Kidney tubule cell (primary cell): Measurements from ENCODE around the gene BTRC.

Source experiments
- DNase-seq: peaks from one replicate; pipeline ENCODE4 v3.0.0-alpha.2; 2018; ENCODE audit warnings: low spot score

The BTRC gene

GRCh38 chr10:101444058-101444898, 90.3 kb downstream of the BTRC start:
- peak; percentile 16 for DNase-seq

- DNase-seq, result no peak
Observed at GRCh38 chr10:101446071-101446470, 92.1 kb downstream of the BTRC start.

GRCh38 chr10:101446947-101447346, 93.0 kb downstream of the BTRC start:
- no peak for DNase-seq

- DNase-seq, result no peak
Observed at GRCh38 chr10:101447477-101447876, 93.5 kb downstream of the BTRC start.

- no peak for DNase-seq
Observed at GRCh38 chr10:101450277-101451080, 96.5 kb downstream of the BTRC start.

GRCh38 chr10:101451261-101451660, 97.3 kb downstream of the BTRC start:
- no peak for DNase-seq

- DNase-seq, result no peak
Observed at GRCh38 chr10:101451667-101452069, 97.7 kb downstream of the BTRC start.

- no peak for DNase-seq
Observed at GRCh38 chr10:101452176-101452575, 98.2 kb downstream of the BTRC start.

GRCh38 chr10:101452593-101452992, 98.6 kb downstream of the BTRC start:
- DNase-seq, result no peak

- no peak for DNase-seq
Observed at GRCh38 chr10:101453318-101453717, 99.4 kb downstream of the BTRC start.

- DNase-seq, result no peak
Observed at GRCh38 chr10:101453791-101454718, 100.1 kb downstream of the BTRC start.

- no peak for DNase-seq
Observed at GRCh38 chr10:101458869-101459268, 104.9 kb downstream of the BTRC start.

- DNase-seq, result no peak
Observed at GRCh38 chr10:101464082-101464481, 110.1 kb downstream of the BTRC start.

- DNase-seq, result no peak
Observed at GRCh38 chr10:101464599-101464998, 110.6 kb downstream of the BTRC start.

GRCh38 chr10:101466016-101466912, 112.3 kb downstream of the BTRC start:
- DNase-seq, result no peak

- DNase-seq, result peak; percentile 71
Observed at GRCh38 chr10:101467286-101467770, 113.4 kb downstream of the BTRC start.

GRCh38 chr10:101468159-101468558, 114.2 kb downstream of the BTRC start:
- DNase-seq, result no peak

- no peak for DNase-seq
Observed at GRCh38 chr10:101476383-101476782, 122.4 kb downstream of the BTRC start.

GRCh38 chr10:101478956-101479355, 125.0 kb downstream of the BTRC start:
- peak; percentile 9 for DNase-seq

GRCh38 chr10:101481256-101481655, 127.3 kb downstream of the BTRC start:
- no peak for DNase-seq

GRCh38 chr10:101482568-101482967, 128.6 kb downstream of the BTRC start:
- no peak for DNase-seq
